ENCODE data around the gene AQP3.

GRCh38 chr9:33452828-33453271 is 5.5 kb upstream of the AQP3 start:
- TF ChIP-seq CTCF (IDR thresholded peaks at IDR 0.05; ENCODE audit: insufficient read depth, low read length, poor library complexity, severe bottlenecking), result peak; percentile 96
- TF ChIP-seq EZH2phosphoT487 (conservative IDR thresholded peaks at IDR 0.05; ENCODE audit: low read length), result no peak
